HG03045 (cell line): ENCODE results near the gene SHKBP1.
"Not testable (repeated sequence)": the region's sequence is repeated elsewhere in the genome, so short reads cannot be mapped to it uniquely, and the experiment has no call there.

ENCODE experiments used
- ATAC-seq: cut with Tn5 transposase; IDR thresholded peaks from one replicate; pipeline ENCODE4 v1.9.1; 2021; ENCODE audit warnings: mild to moderate bottlenecking, moderate library complexity; ENCODE audit not compliant: unreplicated experiment

Gene SHKBP1

GRCh38 chr19:40576585-40577451 is at the start of gene SHKBP1:
SHKBP1 (plus strand) TSS chr19:40576873; CDS start chr19:40576900, 27 bp downstream.
- ATAC-seq: peak; percentile 93

GRCh38 chr19:40528078-40528477 is 48.6 kb upstream of the SHKBP1 start:
- ATAC-seq: no peak

GRCh38 chr19:40528533-40529092 is 48.1 kb upstream of the SHKBP1 start:
- no peak for ATAC-seq

GRCh38 chr19:40529093-40529954 is 47.3 kb upstream of the SHKBP1 start:
- no peak for ATAC-seq

GRCh38 chr19:40530091-40530901 is 46.4 kb upstream of the SHKBP1 start:
- no peak for ATAC-seq

- no peak for ATAC-seq
Observed at GRCh38 chr19:40533508-40533907, 43.2 kb upstream of the SHKBP1 start.

GRCh38 chr19:40534148-40534547 is 42.5 kb upstream of the SHKBP1 start:
- no peak for ATAC-seq

GRCh38 chr19:40539070-40539469 is 37.6 kb upstream of the SHKBP1 start:
- no peak for ATAC-seq

- ATAC-seq: no peak
Observed at GRCh38 chr19:40542202-40542859, 34.3 kb upstream of the SHKBP1 start.

- no peak for ATAC-seq
Observed at GRCh38 chr19:40543029-40543597, 33.6 kb upstream of the SHKBP1 start.

- not testable (repeated sequence) for ATAC-seq
Observed at GRCh38 chr19:40546153-40546841, 30.4 kb upstream of the SHKBP1 start.

- not testable (repeated sequence) for ATAC-seq
Observed at GRCh38 chr19:40547190-40547589, 29.5 kb upstream of the SHKBP1 start.

- no peak for ATAC-seq
Observed at GRCh38 chr19:40547836-40548235, 28.8 kb upstream of the SHKBP1 start.

- no peak for ATAC-seq
Observed at GRCh38 chr19:40549007-40549708, 27.5 kb upstream of the SHKBP1 start.

- ATAC-seq: no peak
Observed at GRCh38 chr19:40550951-40551350, 25.7 kb upstream of the SHKBP1 start.

- ATAC-seq: no peak
Observed at GRCh38 chr19:40552848-40553247, 23.8 kb upstream of the SHKBP1 start.

- no peak for ATAC-seq
Observed at GRCh38 chr19:40553885-40554857, 22.5 kb upstream of the SHKBP1 start.
